Neural cell (in vitro differentiated cells): ENCODE measurements around the gene CWF19L2. TPM values are rescaled to one million over a fixed set of nuclear protein-coding genes. Genes with fewer than 3 reads are reported as not detected.

Experiments
- H2AFZ ChIP-seq: fragments of 200-600, 300-800 bp; sonication (generic), shearing (Covaris generic); 2 replicates; pipeline ENCODE4 v1.6.0; 2014; ENCODE audit warnings: low read depth, mild to moderate bottlenecking, antibody characterized with exemption, low read length, moderate library complexity
- H3F3A ChIP-seq: fragments of 200-600 bp; shearing (Covaris generic); 2 replicates; pipeline ENCODE4 v1.6.1; 2016; ENCODE audit warnings: mild to moderate bottlenecking, moderate library complexity, mixed read lengths, antibody characterized with exemption, low read length; ENCODE audit not compliant: insufficient read depth, poor library complexity, severe bottlenecking
- H3K27ac ChIP-seq: fragments of 200-600, 300-800 bp; sonication (generic), shearing (Covaris generic); 2 replicates; pipeline ENCODE4 v1.5.1; 2014; ENCODE audit warnings: mild to moderate bottlenecking, low read length, moderate library complexity
- H3K27me3 ChIP-seq: fragments of 300-800, 200-600 bp; sonication (generic), shearing (Covaris generic); 2 replicates; pipeline ENCODE4 v1.6.0; 2014; ENCODE audit warnings: mild to moderate bottlenecking, low read depth, low read length, moderate library complexity; ENCODE audit not compliant: insufficient read depth
- H3K36me3 ChIP-seq: fragments of 300-800, 200-600 bp; sonication (generic), shearing (Covaris generic); 2 replicates; pipeline ENCODE4 v1.5.1; 2014; ENCODE audit warnings: mild to moderate bottlenecking, antibody characterized with exemption, low read length, moderate library complexity; ENCODE audit not compliant: insufficient read depth
- H3K4me2 ChIP-seq: fragments of 300-800, 200-600 bp; sonication (generic), shearing (Covaris generic); 2 replicates; pipeline ENCODE4 v1.6.0; 2014; ENCODE audit warnings: mild to moderate bottlenecking, low read length
- H3K4me3 ChIP-seq: fragments of 300-800, 200-600 bp; sonication (generic), shearing (Covaris generic); 2 replicates; pipeline ENCODE4 v1.5.1; 2014; ENCODE audit warnings: mild to moderate bottlenecking, low read length, moderate library complexity
- H3K79me2 ChIP-seq: fragments of 200-600 bp; shearing (Covaris generic); replicated peaks from 2 replicates; pipeline ENCODE4 v1.6.0; 2014; ENCODE audit warnings: mild to moderate bottlenecking, low read length, moderate library complexity; ENCODE audit not compliant: insufficient read depth
- H3K9ac ChIP-seq: fragments of 300-800, 200-600 bp; sonication (generic), shearing (Covaris generic); 2 replicates; pipeline ENCODE4 v1.6.1; 2016; ENCODE audit warnings: mild to moderate bottlenecking, low read length, mixed read lengths
- H3K9me2 ChIP-seq: fragments of 200-600 bp; shearing (Covaris generic); 2 replicates; pipeline ENCODE4 v1.6.1; 2016; ENCODE audit warnings: mild to moderate bottlenecking, low read length, mixed read lengths; ENCODE audit not compliant: insufficient read depth
- H3K9me3 ChIP-seq: fragments of 200-600, 300-800 bp; sonication (generic), shearing (Covaris generic); 2 replicates; pipeline ENCODE4 v1.6.1; 2016; ENCODE audit warnings: mild to moderate bottlenecking, mixed run types, low read length, moderate library complexity, mixed read lengths
- H4K20me1 ChIP-seq: fragments of 200-600 bp; shearing (Covaris generic); 2 replicates; pipeline ENCODE4 v1.6.1; 2016; ENCODE audit warnings: mild to moderate bottlenecking, mixed run types; ENCODE audit not compliant: insufficient read depth
- EP300 ChIP-seq: fragments of 450-650 bp; conservative IDR thresholded peaks from 2 replicates; pipeline ENCODE4 v1.6.1; 2014; ENCODE audit warnings: antibody characterized with exemption, mild to moderate bottlenecking, moderate library complexity; ENCODE audit not compliant: poor library complexity, severe bottlenecking
- EZH2 ChIP-seq: fragments of 200-600, 300-800 bp; shearing (Covaris generic), sonication (generic); IDR thresholded peaks from 2 replicates; pipeline ENCODE4 v1.6.1; 2014; ENCODE audit warnings: antibody characterized with exemption, low read length, borderline replicate concordance, mild to moderate bottlenecking; ENCODE audit not compliant: insufficient read depth, poor library complexity, severe bottlenecking
- MXI1 ChIP-seq: fragments of 450-650 bp; conservative IDR thresholded peaks from 2 replicates; pipeline ENCODE4 v1.6.1; 2014; ENCODE audit warnings: antibody characterized with exemption, mild to moderate bottlenecking; ENCODE audit not compliant: poor library complexity, severe bottlenecking
- POLR2AphosphoS5 ChIP-seq: IDR thresholded peaks from 2 replicates; pipeline ENCODE4 v1.6.1; 2012
- RAD21 ChIP-seq: fragments of 450-650 bp; conservative IDR thresholded peaks from 2 replicates; pipeline ENCODE4 v1.6.1; 2014; ENCODE audit warnings: antibody characterized with exemption, mild to moderate bottlenecking, moderate library complexity
- SMC3 ChIP-seq: fragments of 450-650 bp; conservative IDR thresholded peaks from 2 replicates; pipeline ENCODE4 v1.6.1; 2014; ENCODE audit warnings: antibody characterized with exemption, mild to moderate bottlenecking, moderate library complexity; ENCODE audit not compliant: poor library complexity
- TAF1 ChIP-seq: IDR thresholded peaks from 2 replicates; pipeline ENCODE4 v1.6.1; 2012; ENCODE audit warnings: low read depth
- polyA plus RNA-seq: library from polyadenylated mRNA; depleted of rRNA; stranded (reverse); fragments of >200 nt; gene quantifications from 2 replicates; pipeline ENCODE4 v1.2.3, GENCODE V29; 2014
- TF ChIP-seq, protein P1 (sequence below): IDR thresholded peaks from 2 replicates; pipeline ENCODE4 v1.6.1; 2012; ENCODE audit warnings: borderline replicate concordance
- TF ChIP-seq, protein P2 (sequence below): fragments of 450-650 bp; IDR thresholded peaks from 2 replicates; pipeline ENCODE4 v1.5.1; 2014; ENCODE audit warnings: antibody characterized with exemption, mild to moderate bottlenecking, moderate library complexity; ENCODE audit not compliant: poor library complexity, severe bottlenecking

CWF19L2 gene
- polyA plus RNA-seq, 1 donor from 2014 or later = 4.9 TPM

DNA sequence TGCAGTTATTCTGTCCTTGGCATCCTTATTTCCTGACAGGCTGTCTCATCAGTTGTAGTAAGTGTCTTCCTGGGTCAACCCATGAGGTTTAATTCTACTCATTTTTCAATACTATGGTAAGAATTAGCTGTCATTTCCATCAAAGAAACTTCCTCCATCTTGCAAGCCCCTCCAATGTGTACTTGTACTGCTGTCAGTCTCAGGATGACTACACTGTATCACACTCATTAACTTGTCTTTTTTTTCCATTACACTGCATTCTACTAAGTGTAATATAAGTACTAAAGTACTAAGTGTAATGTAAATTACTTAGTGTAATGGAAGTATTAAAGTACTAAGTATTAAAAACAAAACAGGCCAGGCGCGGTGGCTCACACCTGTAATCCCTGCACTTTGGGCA, 102.8 kb downstream of the CWF19L2 start:
- Histone ChIP-seq H3K27ac (no peak overlapping the region), H3K9ac (no peak overlapping the region), H2AFZ (no peak overlapping the region), H4K20me1 (no peaks in the 10 kb centered on the region), H3F3A (no peaks in the 10 kb centered on the region), H3K4me3 (no peak overlapping the region), H3K27me3 (no peaks in the 10 kb centered on the region), H3K36me3 (no peaks in the 10 kb centered on the region), H3K9me2 (no peaks in the 10 kb centered on the region), H3K9me3 (peaks cover 3% of the 10 kb centered on the region), H3K4me2 (no peak overlapping the region), H3K79me2 (no peaks in the 10 kb centered on the region)
- TF ChIP-seq EZH2 (no peak), RAD21 (no peak), TAF1 (no peak), MXI1 (no peak), SMC3 (no peak), POLR2AphosphoS5 (no peak), EP300 (no peak)
- TF ChIP-seq, protein P1, sequence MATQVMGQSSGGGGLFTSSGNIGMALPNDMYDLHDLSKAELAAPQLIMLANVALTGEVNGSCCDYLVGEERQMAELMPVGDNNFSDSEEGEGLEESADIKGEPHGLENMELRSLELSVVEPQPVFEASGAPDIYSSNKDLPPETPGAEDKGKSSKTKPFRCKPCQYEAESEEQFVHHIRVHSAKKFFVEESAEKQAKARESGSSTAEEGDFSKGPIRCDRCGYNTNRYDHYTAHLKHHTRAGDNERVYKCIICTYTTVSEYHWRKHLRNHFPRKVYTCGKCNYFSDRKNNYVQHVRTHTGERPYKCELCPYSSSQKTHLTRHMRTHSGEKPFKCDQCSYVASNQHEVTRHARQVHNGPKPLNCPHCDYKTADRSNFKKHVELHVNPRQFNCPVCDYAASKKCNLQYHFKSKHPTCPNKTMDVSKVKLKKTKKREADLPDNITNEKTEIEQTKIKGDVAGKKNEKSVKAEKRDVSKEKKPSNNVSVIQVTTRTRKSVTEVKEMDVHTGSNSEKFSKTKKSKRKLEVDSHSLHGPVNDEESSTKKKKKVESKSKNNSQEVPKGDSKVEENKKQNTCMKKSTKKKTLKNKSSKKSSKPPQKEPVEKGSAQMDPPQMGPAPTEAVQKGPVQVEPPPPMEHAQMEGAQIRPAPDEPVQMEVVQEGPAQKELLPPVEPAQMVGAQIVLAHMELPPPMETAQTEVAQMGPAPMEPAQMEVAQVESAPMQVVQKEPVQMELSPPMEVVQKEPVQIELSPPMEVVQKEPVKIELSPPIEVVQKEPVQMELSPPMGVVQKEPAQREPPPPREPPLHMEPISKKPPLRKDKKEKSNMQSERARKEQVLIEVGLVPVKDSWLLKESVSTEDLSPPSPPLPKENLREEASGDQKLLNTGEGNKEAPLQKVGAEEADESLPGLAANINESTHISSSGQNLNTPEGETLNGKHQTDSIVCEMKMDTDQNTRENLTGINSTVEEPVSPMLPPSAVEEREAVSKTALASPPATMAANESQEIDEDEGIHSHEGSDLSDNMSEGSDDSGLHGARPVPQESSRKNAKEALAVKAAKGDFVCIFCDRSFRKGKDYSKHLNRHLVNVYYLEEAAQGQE = no peak
- TF ChIP-seq, protein P2, sequence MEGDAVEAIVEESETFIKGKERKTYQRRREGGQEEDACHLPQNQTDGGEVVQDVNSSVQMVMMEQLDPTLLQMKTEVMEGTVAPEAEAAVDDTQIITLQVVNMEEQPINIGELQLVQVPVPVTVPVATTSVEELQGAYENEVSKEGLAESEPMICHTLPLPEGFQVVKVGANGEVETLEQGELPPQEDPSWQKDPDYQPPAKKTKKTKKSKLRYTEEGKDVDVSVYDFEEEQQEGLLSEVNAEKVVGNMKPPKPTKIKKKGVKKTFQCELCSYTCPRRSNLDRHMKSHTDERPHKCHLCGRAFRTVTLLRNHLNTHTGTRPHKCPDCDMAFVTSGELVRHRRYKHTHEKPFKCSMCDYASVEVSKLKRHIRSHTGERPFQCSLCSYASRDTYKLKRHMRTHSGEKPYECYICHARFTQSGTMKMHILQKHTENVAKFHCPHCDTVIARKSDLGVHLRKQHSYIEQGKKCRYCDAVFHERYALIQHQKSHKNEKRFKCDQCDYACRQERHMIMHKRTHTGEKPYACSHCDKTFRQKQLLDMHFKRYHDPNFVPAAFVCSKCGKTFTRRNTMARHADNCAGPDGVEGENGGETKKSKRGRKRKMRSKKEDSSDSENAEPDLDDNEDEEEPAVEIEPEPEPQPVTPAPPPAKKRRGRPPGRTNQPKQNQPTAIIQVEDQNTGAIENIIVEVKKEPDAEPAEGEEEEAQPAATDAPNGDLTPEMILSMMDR = no peak

DNA sequence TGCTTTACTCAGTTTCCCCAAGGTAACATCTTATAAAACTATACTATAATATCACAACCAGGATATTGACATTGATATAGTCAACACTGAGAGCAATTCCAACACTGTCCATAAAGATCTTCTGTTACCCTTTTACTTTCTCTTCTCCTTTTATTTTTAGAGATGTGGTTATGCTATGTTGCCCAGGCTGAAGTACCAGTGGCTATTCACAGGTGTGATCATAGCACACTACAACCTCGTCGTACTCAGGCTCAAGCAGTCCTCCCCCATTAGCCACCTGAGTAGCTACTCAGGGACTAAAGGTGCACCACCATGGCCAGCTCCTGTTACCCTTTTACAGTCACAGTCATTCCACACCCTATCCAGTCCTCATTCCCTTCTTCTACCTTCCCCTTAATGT, 119.7 kb downstream of the CWF19L2 start:
- no peak overlapping the region for H2AFZ ChIP-seq
- no peak overlapping the region for H3K27ac ChIP-seq
- no peaks in the 10 kb centered on the region for H3K27me3 ChIP-seq
- H3K9me3 ChIP-seq = no peaks in the 10 kb centered on the region
- no peaks in the 10 kb centered on the region for H3K9me2 ChIP-seq
- no peaks in the 10 kb centered on the region for H4K20me1 ChIP-seq
- no peaks in the 10 kb centered on the region for H3K36me3 ChIP-seq
- H3K4me2 ChIP-seq = no peak overlapping the region
- no peak for TF ChIP-seq TAF1
- no peak for TF ChIP-seq POLR2AphosphoS5
- TF ChIP-seq, protein P1 = no peak
- TF ChIP-seq RAD21 = no peak
- no peak for TF ChIP-seq MXI1
- TF ChIP-seq SMC3 = no peak
- TF ChIP-seq EZH2 = no peak
- TF ChIP-seq EP300 = no peak
- no peaks in the 10 kb centered on the region for H3F3A ChIP-seq
- no peak overlapping the region for H3K4me3 ChIP-seq
- H3K9ac ChIP-seq = no peak overlapping the region
- H3K79me2 ChIP-seq = no peaks in the 10 kb centered on the region
